Activated CD8-positive, alpha-beta memory T cell treated with anti-CD3 and anti-CD28 coated beads, Interleukin-2, amount 50 U/mL, for 24 hours (primary cell): Measurements from ENCODE around the gene GABPB1.

Source experiments
- DNase-seq: peaks from one replicate; pipeline ENCODE4 v3.0.0-alpha.2; 2020; ENCODE audit errors: extremely low read depth

GABPB1 gene

GRCh38 chr15:50277370-50277769 is 77.6 kb downstream of the GABPB1 start:
- no peak for DNase-seq

GRCh38 chr15:50275908-50276307 is 79.1 kb downstream of the GABPB1 start:
- DNase-seq: no peak

GRCh38 chr15:50275091-50275490 is 79.9 kb downstream of the GABPB1 start:
- no peak for DNase-seq

- no peak for DNase-seq
Measured at GRCh38 chr15:50267577-50267976, 87.4 kb downstream of the GABPB1 start.

GRCh38 chr15:50265620-50266019 is 89.4 kb downstream of the GABPB1 start, which contains the start of gene HDC:
Gene HDC, minus strand, starts transcription at chr15:50265726. Its CDS starts 103 bp downstream, at chr15:50265623.
- no peak for DNase-seq

- no peak for DNase-seq
Measured at GRCh38 chr15:50262533-50262932, 92.5 kb downstream of the GABPB1 start.

GRCh38 chr15:50261981-50262380 is 93.0 kb downstream of the GABPB1 start:
- DNase-seq: no peak

- DNase-seq: no peak
Measured at GRCh38 chr15:50260969-50261496, 94.0 kb downstream of the GABPB1 start.

- DNase-seq: no peak
Measured at GRCh38 chr15:50259276-50259675, 95.7 kb downstream of the GABPB1 start.

GRCh38 chr15:50257924-50258323 is 97.1 kb downstream of the GABPB1 start:
- DNase-seq: no peak

- no peak for DNase-seq
Measured at GRCh38 chr15:50257332-50257731, 97.7 kb downstream of the GABPB1 start.

GRCh38 chr15:50256188-50257041 is 98.6 kb downstream of the GABPB1 start:
- DNase-seq: no peak

GRCh38 chr15:50252556-50252955 is 102.4 kb downstream of the GABPB1 start:
- no peak for DNase-seq

- DNase-seq: no peak
Measured at GRCh38 chr15:50251638-50252182, 103.3 kb downstream of the GABPB1 start.

GRCh38 chr15:50250760-50251394 is 104.1 kb downstream of the GABPB1 start:
- no peak for DNase-seq

GRCh38 chr15:50249704-50250103 is 105.3 kb downstream of the GABPB1 start:
- no peak for DNase-seq

- no peak for DNase-seq
Measured at GRCh38 chr15:50248994-50249582, 105.9 kb downstream of the GABPB1 start.

GRCh38 chr15:50247819-50248655 is 107.0 kb downstream of the GABPB1 start:
- no peak for DNase-seq

- no peak for DNase-seq
Measured at GRCh38 chr15:50246631-50247030, 108.4 kb downstream of the GABPB1 start.

- no peak for DNase-seq
Measured at GRCh38 chr15:50244959-50245624, 109.9 kb downstream of the GABPB1 start.

- DNase-seq: no peak
Measured at GRCh38 chr15:50244153-50244552, 110.8 kb downstream of the GABPB1 start.
